Neural crest cell (in vitro differentiated cells): ENCODE data around the gene RXRB. TPM values are rescaled to one million over a fixed set of nuclear protein-coding genes. Genes with fewer than 3 reads are reported as not detected.
A peak's percentile ranks its signal among the peaks of the same experiment; 100 is the strongest.

Source experiments
- DNase-seq: peaks from one replicate; pipeline ENCODE4 v3.0.0; 2021; ENCODE audit warnings: low read depth, mixed read lengths, low spot score
- H3K27ac Mint-ChIP-seq: one replicate; pipeline ENCODE4 v1.8.0; 2021; ENCODE audit warnings: mild to moderate bottlenecking, mixed read lengths; ENCODE audit not compliant: unreplicated experiment
- H3K27me3 Mint-ChIP-seq: 2 replicates; pipeline ENCODE4 v1.8.0; 2021; ENCODE audit warnings: low read depth, mild to moderate bottlenecking, mixed read lengths
- H3K36me3 Mint-ChIP-seq: 2 replicates; pipeline ENCODE4 v1.8.0; 2021; ENCODE audit warnings: low read depth, mild to moderate bottlenecking, mixed read lengths
- H3K4me1 Mint-ChIP-seq: 2 replicates; pipeline ENCODE4 v1.8.0; 2021; ENCODE audit warnings: mixed read lengths
- H3K4me3 Mint-ChIP-seq: one replicate; pipeline ENCODE4 v1.8.0; 2021; ENCODE audit warnings: mild to moderate bottlenecking, mixed read lengths
- H3K9me3 Mint-ChIP-seq: 2 replicates; pipeline ENCODE4 v1.8.0; 2021; ENCODE audit warnings: mixed read lengths
- total RNA-seq: library from RNA; stranded (reverse); gene quantifications from 2 replicates; pipeline ENCODE4 v1.2.1, GENCODE V29; 2021
- TF ChIP-seq, protein P1 (sequence below): fragments of 200-600 bp; sonication (generic); conservative IDR thresholded peaks from 2 replicates; pipeline ENCODE4 v1.5.0; 2021; ENCODE audit warnings: antibody characterized with exemption, mild to moderate bottlenecking

RXRB gene
- total RNA-seq, 1 donor from 2014 or later = 33.1 TPM

DNA sequence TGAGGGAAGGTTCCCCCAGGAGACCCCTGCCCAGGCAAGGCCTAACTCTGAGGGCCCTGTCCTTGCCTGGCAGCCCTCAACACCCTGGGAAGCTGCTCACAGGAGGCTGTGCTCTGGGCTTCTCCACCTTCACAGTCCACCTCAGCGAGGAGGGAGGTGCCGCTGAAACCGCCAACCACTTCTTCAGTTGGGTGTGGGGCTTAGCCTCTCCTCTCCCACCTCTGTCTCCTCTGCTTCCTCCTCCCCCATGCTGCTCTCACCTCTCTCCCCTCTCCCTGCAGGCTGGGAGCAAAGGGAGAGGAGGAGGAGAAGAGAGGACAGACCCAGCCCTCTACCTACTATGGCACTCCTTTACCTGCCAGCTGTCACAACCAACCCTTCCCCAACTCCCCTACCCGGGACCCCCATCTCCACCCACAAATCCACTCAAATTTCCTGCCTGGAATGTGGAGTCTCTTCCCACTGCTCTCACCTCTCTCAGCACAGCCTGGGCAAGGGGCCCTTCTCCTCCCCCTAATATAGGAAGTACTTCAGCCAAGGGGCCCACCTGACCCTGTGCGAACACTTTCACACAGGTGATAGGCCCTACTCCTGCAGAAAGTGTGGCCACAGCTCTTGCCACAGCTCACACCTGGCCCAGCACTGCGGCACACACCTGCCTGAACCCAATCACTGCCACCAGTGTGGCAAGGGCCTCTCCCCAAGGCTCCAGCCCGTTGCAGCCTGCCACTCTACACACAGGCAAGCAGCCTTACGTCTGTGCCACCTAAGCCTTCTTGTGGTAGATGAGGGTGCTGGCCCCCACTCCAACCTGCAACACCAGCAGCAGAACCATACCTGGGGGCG lies 15.0 kb upstream of the RXRB start:
- no peak for DNase-seq
- Mint-ChIP-seq H3K4me3 (peak overlapping the region; percentile 92), H3K27me3 (peaks cover 42% of the 10 kb centered on the region)

DNA sequence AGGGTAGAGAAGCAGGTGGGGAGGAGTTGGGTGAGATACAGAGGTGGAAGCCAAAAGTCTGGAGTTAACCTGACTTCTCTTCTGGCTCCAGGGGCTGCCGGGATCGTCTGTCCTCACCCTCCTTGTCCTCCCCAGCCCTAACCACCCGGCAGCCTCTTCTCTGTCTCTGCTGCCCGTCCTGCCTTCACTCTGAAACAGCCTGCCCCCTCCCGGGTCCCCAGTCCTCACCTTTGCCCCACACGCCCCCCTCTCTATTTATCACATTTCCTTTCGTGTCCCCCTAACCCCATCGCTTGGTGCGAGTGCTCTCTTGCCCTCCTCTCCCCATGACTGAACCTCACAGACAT lies 13.5 kb upstream of the RXRB start:
- peak overlapping the region; percentile 92 for H3K4me3 Mint-ChIP-seq
- no peak for DNase-seq
- TF ChIP-seq, protein P1, sequence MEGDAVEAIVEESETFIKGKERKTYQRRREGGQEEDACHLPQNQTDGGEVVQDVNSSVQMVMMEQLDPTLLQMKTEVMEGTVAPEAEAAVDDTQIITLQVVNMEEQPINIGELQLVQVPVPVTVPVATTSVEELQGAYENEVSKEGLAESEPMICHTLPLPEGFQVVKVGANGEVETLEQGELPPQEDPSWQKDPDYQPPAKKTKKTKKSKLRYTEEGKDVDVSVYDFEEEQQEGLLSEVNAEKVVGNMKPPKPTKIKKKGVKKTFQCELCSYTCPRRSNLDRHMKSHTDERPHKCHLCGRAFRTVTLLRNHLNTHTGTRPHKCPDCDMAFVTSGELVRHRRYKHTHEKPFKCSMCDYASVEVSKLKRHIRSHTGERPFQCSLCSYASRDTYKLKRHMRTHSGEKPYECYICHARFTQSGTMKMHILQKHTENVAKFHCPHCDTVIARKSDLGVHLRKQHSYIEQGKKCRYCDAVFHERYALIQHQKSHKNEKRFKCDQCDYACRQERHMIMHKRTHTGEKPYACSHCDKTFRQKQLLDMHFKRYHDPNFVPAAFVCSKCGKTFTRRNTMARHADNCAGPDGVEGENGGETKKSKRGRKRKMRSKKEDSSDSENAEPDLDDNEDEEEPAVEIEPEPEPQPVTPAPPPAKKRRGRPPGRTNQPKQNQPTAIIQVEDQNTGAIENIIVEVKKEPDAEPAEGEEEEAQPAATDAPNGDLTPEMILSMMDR = no peak

More for the DNA sequence above, 15.0 kb upstream of the RXRB start:
- TF ChIP-seq, protein P1 = no peak
- H3K4me1 Mint-ChIP-seq = peaks cover 22% of the 10 kb centered on the region
- peaks cover 5% of the 10 kb centered on the region for H3K36me3 Mint-ChIP-seq
- H3K27ac Mint-ChIP-seq = no peak overlapping the region
- H3K9me3 Mint-ChIP-seq = no peaks in the 10 kb centered on the region

DNA sequence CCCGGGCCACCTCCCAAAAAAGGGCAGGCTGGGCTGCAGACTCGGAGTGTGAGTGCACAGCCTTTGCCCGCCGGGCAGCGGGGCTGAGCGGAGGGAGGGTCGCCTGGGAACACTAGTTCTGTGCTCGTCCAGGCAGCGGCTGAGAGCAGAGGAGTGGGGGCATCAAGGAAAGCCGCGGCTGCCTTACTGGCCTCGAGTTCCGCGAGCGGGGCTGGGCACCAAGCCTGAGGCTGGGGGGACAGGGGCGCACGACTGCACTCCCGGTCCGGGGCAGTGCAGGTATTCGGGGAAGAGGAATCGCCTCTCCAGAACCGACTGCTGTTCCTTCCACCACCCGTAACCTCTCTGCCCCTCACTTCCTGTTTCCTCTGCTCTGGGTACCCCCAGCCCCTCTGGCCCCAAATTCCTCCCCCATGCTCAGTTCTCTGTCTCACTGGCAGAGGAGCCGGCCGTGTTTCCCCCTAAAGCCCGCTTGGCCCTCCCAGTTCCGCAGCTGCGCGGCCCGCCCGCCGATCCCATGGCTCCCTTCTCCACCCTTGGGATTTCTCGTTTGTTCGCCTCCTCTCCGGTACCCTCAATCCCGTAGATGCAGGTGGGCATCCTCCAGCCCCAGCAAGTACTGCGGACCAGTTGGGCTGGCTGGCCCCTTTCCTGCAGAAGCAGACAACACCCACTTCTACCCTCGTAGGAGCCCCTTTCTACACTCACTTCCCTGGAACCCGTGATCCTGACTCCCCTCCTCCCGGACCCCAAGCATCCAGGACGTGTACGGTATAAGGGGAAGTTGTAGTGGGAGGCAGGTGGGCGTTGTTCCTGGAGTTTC lies 12.9 kb upstream of the RXRB start:
- TF ChIP-seq, protein P1 = no peak
- Mint-ChIP-seq H3K36me3 (peaks cover 10% of the 10 kb centered on the region), H3K4me1 (peaks cover 39% of the 10 kb centered on the region), H3K9me3 (no peaks in the 10 kb centered on the region), H3K4me3 (peak overlapping the region; percentile 92), H3K27ac (no peak overlapping the region), H3K27me3 (peaks cover 36% of the 10 kb centered on the region)
- peak; percentile 35 for DNase-seq

More for the DNA sequence above, 13.5 kb upstream of the RXRB start:
- H3K4me1 Mint-ChIP-seq = peaks cover 35% of the 10 kb centered on the region
- peaks cover 10% of the 10 kb centered on the region for H3K36me3 Mint-ChIP-seq
- no peaks in the 10 kb centered on the region for H3K9me3 Mint-ChIP-seq
- H3K27me3 Mint-ChIP-seq = peaks cover 38% of the 10 kb centered on the region
- no peak overlapping the region for H3K27ac Mint-ChIP-seq

DNA sequence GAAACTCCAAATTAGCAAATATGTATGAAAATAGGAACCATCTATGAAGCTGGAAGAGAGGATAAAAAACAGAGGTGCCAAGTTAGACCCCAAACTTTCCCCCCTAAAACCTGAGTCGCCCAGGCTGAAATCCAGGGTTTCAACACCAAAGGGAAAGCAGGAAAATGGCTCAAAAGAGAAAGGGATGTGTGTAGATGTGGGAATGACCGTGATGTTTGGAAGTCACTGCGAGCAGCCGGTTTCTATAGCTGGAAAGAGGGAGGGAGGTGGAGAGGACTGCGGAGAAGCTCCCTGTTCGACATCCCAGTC lies 12.3 kb upstream of the RXRB start:
- Mint-ChIP-seq H3K36me3 (peaks cover 10% of the 10 kb centered on the region), H3K9me3 (no peaks in the 10 kb centered on the region), H3K4me3 (peak overlapping the region; percentile 92), H3K4me1 (peaks cover 39% of the 10 kb centered on the region), H3K27ac (no peak overlapping the region), H3K27me3 (peaks cover 30% of the 10 kb centered on the region)
- TF ChIP-seq, protein P1 = no peak
- DNase-seq = no peak

DNA sequence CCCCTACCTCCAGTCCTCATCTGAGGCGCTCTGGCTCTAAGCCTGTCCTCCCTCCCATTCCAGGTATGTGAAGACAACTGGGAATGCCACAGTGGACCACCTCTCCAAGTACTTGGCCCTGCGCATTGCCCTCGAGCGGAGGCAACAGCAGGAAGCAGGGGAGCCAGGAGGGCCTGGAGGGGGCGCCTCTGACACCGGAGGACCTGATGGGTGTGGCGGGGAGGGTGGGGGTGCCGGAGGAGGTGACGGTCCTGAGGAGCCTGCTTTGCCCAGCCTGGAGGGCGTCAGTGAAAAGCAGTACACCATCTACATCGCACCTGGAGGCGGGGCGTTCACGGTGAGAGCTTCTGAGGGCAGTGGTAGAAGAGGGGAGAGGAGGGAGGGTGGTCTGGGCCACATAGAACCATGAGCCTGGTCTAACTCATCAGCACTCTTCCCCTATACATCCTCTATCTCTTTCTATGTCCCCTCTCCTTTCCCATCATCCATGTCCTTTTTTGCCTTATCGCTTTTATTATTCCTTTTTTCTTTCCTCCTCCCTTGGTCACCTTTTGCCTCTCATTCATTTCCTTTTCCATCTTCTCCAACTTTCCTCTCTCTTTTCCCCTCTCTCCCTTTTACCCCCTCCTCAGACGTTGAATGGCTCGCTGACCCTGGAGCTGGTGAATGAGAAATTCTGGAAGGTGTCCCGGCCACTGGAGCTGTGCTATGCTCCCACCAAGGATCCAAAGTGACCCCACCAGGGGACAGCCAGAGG lies 11.4 kb upstream of the RXRB start:
- H3K27ac Mint-ChIP-seq = no peak overlapping the region
- no peaks in the 10 kb centered on the region for H3K9me3 Mint-ChIP-seq
- no peak for DNase-seq
- H3K27me3 Mint-ChIP-seq = peaks cover 25% of the 10 kb centered on the region
- peak overlapping the region; percentile 92 for H3K4me3 Mint-ChIP-seq
- TF ChIP-seq, protein P1 = no peak
- H3K36me3 Mint-ChIP-seq = peaks cover 10% of the 10 kb centered on the region
- peaks cover 40% of the 10 kb centered on the region for H3K4me1 Mint-ChIP-seq
